Smooth muscle cell (in vitro differentiated cells): ENCODE data around the gene ADCY1. TPM values are rescaled to one million over a fixed set of nuclear protein-coding genes. Genes with fewer than 3 reads are reported as not detected.

ENCODE experiments used
- DNase-seq: peaks from one replicate; lab custom pipeline; 2025; ENCODE audit not compliant: unreplicated experiment; lab: John Stamatoyannopoulos, UW
- H2AFZ ChIP-seq: fragments of 200-600 bp; sonication (generic); 2 replicates; pipeline ENCODE4 v1.6.0; 2016; ENCODE audit warnings: antibody characterized with exemption, low read depth, mild to moderate bottlenecking
- H3F3A ChIP-seq: fragments of 200-600 bp; sonication (generic); 2 replicates; pipeline ENCODE4 v1.6.0; 2017; ENCODE audit warnings: antibody characterized with exemption, low read depth
- H3K27ac ChIP-seq: fragments of 200-600 bp; sonication (generic); 2 replicates; pipeline ENCODE4 v1.5.1; 2016; ENCODE audit warnings: low read depth, mild to moderate bottlenecking
- H3K27me3 ChIP-seq: fragments of 200-600 bp; sonication (generic); 2 replicates; pipeline ENCODE4 v1.6.1; 2016; ENCODE audit warnings: low read depth, mild to moderate bottlenecking
- H3K36me3 ChIP-seq: fragments of 200-600 bp; sonication (generic); 2 replicates; pipeline ENCODE4 v1.5.1; 2016; ENCODE audit warnings: low read depth
- H3K4me1 ChIP-seq: fragments of 200-600 bp; sonication (generic); 2 replicates; pipeline ENCODE4 v1.5.1; 2016; ENCODE audit warnings: low read depth
- H3K4me2 ChIP-seq: fragments of 200-600 bp; sonication (generic); 2 replicates; pipeline ENCODE4 v1.6.0; 2016; ENCODE audit warnings: mild to moderate bottlenecking
- H3K4me3 ChIP-seq: fragments of 200-600 bp; sonication (generic); 2 replicates; pipeline ENCODE4 v1.5.1; 2016; ENCODE audit warnings: mild to moderate bottlenecking
- H3K79me2 ChIP-seq: fragments of 200-600 bp; sonication (generic); 2 replicates; pipeline ENCODE4 v1.6.0; 2016; ENCODE audit warnings: low read depth, mild to moderate bottlenecking
- H3K9ac ChIP-seq: fragments of 200-600 bp; sonication (generic); 2 replicates; pipeline ENCODE4 v1.6.0; 2016; ENCODE audit warnings: low read depth
- H3K9me3 ChIP-seq: fragments of 200-600 bp; sonication (generic); replicated peaks from 2 replicates; pipeline ENCODE4 v1.5.1; 2016; ENCODE audit warnings: low read depth
- H4K20me1 ChIP-seq: fragments of 200-600 bp; sonication (generic); 2 replicates; pipeline ENCODE4 v1.6.0; 2016; ENCODE audit warnings: low read depth
- WGBS: methylation state at CpG from one replicate; pipeline ENCODE4 v1.1.7; 2016; ENCODE audit warnings: low lambda C conversion rate; 5-methylcytosine and 5-hydroxymethylcytosine counted together
- polyA plus RNA-seq: library from polyadenylated mRNA; unstranded; fragments of >200 nt; fragmentation: Nextera tagmentation; extraction: Ambion mirVana; gene quantifications from 2 replicates; pipeline ENCODE4 v1.2.1, GENCODE V29; 2016
- total RNA-seq: library from RNA; depleted of rRNA; stranded (reverse); fragments of >200 nt; gene quantifications from 2 replicates; pipeline ENCODE4 v1.2.3, GENCODE V29; 2014
- TF ChIP-seq, protein P1 (sequence below): fragments of 200-600 bp; sonication (generic); IDR thresholded peaks from 2 replicates; pipeline ENCODE4 v1.5.1; 2017; ENCODE audit warnings: borderline replicate concordance, mild to moderate bottlenecking, antibody characterized with exemption; ENCODE audit not compliant: insufficient read depth, poor library complexity, severe bottlenecking

Gene ADCY1
- total and polyA plus RNA-seq, 2 experiments from 2014 or later: 0.22 TPM; not detected in 1

GRCh38 chr7:45568536-45569289 is 5.5 kb upstream of the ADCY1 start:
- Histone ChIP-seq H3F3A (no peaks in the 10 kb centered on the region), H3K27ac (no peak overlapping the region), H3K36me3 (no peaks in the 10 kb centered on the region), H2AFZ (no peak overlapping the region), H3K9me3 (no peaks in the 10 kb centered on the region), H3K9ac (no peak overlapping the region), H3K4me3 (no peak overlapping the region), H3K27me3 (peaks cover 26% of the 10 kb centered on the region), H4K20me1 (no peaks in the 10 kb centered on the region), H3K4me2 (no peak overlapping the region), H3K79me2 (no peaks in the 10 kb centered on the region), H3K4me1 (peaks cover 9% of the 10 kb centered on the region)
- 85% methylated on average over 10 of the region's 10 CpGs for whole genome bisulfite sequencing
- DNase-seq: no peak
- TF ChIP-seq, protein P1, sequence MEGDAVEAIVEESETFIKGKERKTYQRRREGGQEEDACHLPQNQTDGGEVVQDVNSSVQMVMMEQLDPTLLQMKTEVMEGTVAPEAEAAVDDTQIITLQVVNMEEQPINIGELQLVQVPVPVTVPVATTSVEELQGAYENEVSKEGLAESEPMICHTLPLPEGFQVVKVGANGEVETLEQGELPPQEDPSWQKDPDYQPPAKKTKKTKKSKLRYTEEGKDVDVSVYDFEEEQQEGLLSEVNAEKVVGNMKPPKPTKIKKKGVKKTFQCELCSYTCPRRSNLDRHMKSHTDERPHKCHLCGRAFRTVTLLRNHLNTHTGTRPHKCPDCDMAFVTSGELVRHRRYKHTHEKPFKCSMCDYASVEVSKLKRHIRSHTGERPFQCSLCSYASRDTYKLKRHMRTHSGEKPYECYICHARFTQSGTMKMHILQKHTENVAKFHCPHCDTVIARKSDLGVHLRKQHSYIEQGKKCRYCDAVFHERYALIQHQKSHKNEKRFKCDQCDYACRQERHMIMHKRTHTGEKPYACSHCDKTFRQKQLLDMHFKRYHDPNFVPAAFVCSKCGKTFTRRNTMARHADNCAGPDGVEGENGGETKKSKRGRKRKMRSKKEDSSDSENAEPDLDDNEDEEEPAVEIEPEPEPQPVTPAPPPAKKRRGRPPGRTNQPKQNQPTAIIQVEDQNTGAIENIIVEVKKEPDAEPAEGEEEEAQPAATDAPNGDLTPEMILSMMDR: no peak

- Histone ChIP-seq H3K27me3 (peaks cover 30% of the 10 kb centered on the region), H3K9ac (no peak overlapping the region), H3K4me2 (no peak overlapping the region), H3F3A (no peaks in the 10 kb centered on the region), H3K27ac (no peak overlapping the region), H3K9me3 (no peaks in the 10 kb centered on the region), H3K4me3 (no peak overlapping the region), H3K79me2 (no peaks in the 10 kb centered on the region), H3K4me1 (peaks cover 6% of the 10 kb centered on the region), H3K36me3 (no peaks in the 10 kb centered on the region), H2AFZ (no peak overlapping the region), H4K20me1 (no peaks in the 10 kb centered on the region)
- TF ChIP-seq, protein P1: no peak
- 94% methylated on average over 1 of the region's 1 CpG for WGBS
- no peak for DNase-seq
Measured at GRCh38 chr7:45569290-45569685, 4.9 kb upstream of the ADCY1 start.

GRCh38 chr7:45570797-45571196 is 3.4 kb upstream of the ADCY1 start:
- H3K27ac ChIP-seq: no peak overlapping the region
- no peaks in the 10 kb centered on the region for H4K20me1 ChIP-seq
- H3K4me3 ChIP-seq: no peak overlapping the region
- peaks cover 42% of the 10 kb centered on the region for H3K27me3 ChIP-seq
- no peak overlapping the region for H3K9ac ChIP-seq
- H3K4me2 ChIP-seq: no peak overlapping the region
- 87% methylated on average over 9 of the region's 9 CpGs for WGBS
- no peak for DNase-seq
- TF ChIP-seq, protein P1: no peak
- H3K4me1 ChIP-seq: peaks cover 8% of the 10 kb centered on the region
- H3F3A ChIP-seq: no peaks in the 10 kb centered on the region
- no peaks in the 10 kb centered on the region for H3K79me2 ChIP-seq
- no peaks in the 10 kb centered on the region for H3K9me3 ChIP-seq
- no peaks in the 10 kb centered on the region for H3K36me3 ChIP-seq
- no peak overlapping the region for H2AFZ ChIP-seq

DNA sequence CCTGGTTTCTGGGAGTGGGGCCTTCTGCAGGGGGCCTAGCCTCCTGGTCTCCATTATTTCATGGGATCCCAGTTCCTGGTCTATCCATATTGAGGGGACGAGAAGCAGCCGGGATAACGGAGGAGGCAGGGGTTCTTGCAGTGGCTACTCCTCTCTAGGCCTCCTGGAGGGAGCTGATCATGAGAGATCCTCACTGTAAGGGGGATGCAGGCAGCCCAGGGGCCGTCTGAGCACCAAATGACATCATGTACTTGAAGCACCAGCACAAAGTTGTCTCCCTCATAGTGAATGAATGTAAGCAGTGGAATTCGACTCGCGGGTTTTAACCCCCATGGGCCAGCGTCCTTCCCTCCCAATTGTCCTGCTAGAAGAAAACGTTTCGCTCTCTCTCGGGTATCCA is 964 bp upstream of the ADCY1 start:
- Histone ChIP-seq H3K4me1 (peaks cover 8% of the 10 kb centered on the region), H3K79me2 (no peaks in the 10 kb centered on the region), H3K36me3 (no peaks in the 10 kb centered on the region), H3K9ac (no peak overlapping the region), H3K27ac (no peak overlapping the region), H4K20me1 (no peaks in the 10 kb centered on the region), H3F3A (no peaks in the 10 kb centered on the region), H3K4me2 (no peak overlapping the region), H3K4me3 (no peak overlapping the region), H2AFZ (no peak overlapping the region), H3K9me3 (no peaks in the 10 kb centered on the region), H3K27me3 (peaks cover 66% of the 10 kb centered on the region)
- TF ChIP-seq, protein P1: no peak
- DNase-seq: no peak
- 60% methylated on average over 11 of the region's 11 CpGs for WGBS
